Measurements from ENCODE around the gene FAM219A. TPM values are rescaled to one million over a fixed set of nuclear protein-coding genes. Genes with fewer than 3 reads are reported as not detected.

FAM219A gene
- total and polyA plus RNA-seq, 8 donors = 4.5 to 9.8 (median 8.2) TPM

- intact Hi-C loops (cut with DNase I) = no loop called here
- ATAC-seq (peak; percentile 48 to 72 (median 51)), FAIRE-seq (no peak), DNase-seq (peak; percentile 64 to 86 (median 78))
- H3K27me3 ChIP-seq = no peaks in the 10 kb centered on the region
- H3K27ac ChIP-seq = peak overlapping the region in 2 of 4 donors; percentile 50 to 62
- no peaks in the 10 kb centered on the region for H3K36me3 ChIP-seq
- no peak for TF ChIP-seq CTCF (IDR thresholded peaks at IDR 0.05)
- H3K4me1 ChIP-seq = no peaks in the 10 kb centered on the region
- H3K4me3 ChIP-seq = peak overlapping the region; percentile 65 to 75 (median 72)
- WGBS, 2 donors = 2 to 3% methylated on average over 42 to 48 of the region's 48 CpGs
- H3K9me3 ChIP-seq = no peaks in the 10 kb centered on the region
Observed at GRCh38 chr9:34457266-34458012, 931 bp downstream of the FAM219A start.

- Histone ChIP-seq H3K27ac (peak overlapping the region in 2 of 4 donors; percentile 50 to 62), H3K27me3 (no peaks in the 10 kb centered on the region), H3K4me3 (peak overlapping the region in 3 of 4 donors; percentile 70 to 75 (median 74)), H3K9me3 (no peaks in the 10 kb centered on the region), H3K36me3 (no peaks in the 10 kb centered on the region), H3K4me1 (no peaks in the 10 kb centered on the region)
- no peak for TF ChIP-seq CTCF (IDR thresholded peaks at IDR 0.05)
- intact Hi-C loops (cut with DNase I) = no loop called here
- FAIRE-seq (no peak), ATAC-seq (no peak), DNase-seq (no peak)
- WGBS, 2 donors = 47 to 56% methylated on average over 4 of the region's 4 CpGs
Observed at GRCh38 chr9:34456746-34457145, 1.6 kb downstream of the FAM219A start.

GRCh38 chr9:34456151-34456550 is 2.2 kb downstream of the FAM219A start:
- TF ChIP-seq CTCF (IDR thresholded peaks at IDR 0.05) = no peak
- intact Hi-C loops (cut with DNase I) = no loop called here
- 83 to 95% methylated on average over 1 of the region's 1 CpG for WGBS, 2 donors
- no peak for FAIRE-seq
- Histone ChIP-seq H3K27me3 (no peaks in the 10 kb centered on the region), H3K36me3 (no peaks in the 10 kb centered on the region), H3K9me3 (no peaks in the 10 kb centered on the region), H3K4me3 (no peak overlapping the region), H3K4me1 (no peaks in the 10 kb centered on the region), H3K27ac (no peak overlapping the region)
- no peak for DNase-seq
- ATAC-seq = no peak

- FAIRE-seq = no peak
- Histone ChIP-seq H3K27ac (no peak overlapping the region), H3K4me3 (no peak overlapping the region), H3K4me1 (no peaks in the 10 kb centered on the region), H3K27me3 (no peaks in the 10 kb centered on the region), H3K36me3 (no peaks in the 10 kb centered on the region), H3K9me3 (no peaks in the 10 kb centered on the region)
- intact Hi-C loops (cut with DNase I) = no loop called here
- 89 to 91% methylated on average over 3 of the region's 3 CpGs for WGBS, 2 donors
- DNase-seq = no peak
- no peak for TF ChIP-seq CTCF (IDR thresholded peaks at IDR 0.05)
- no peak for ATAC-seq
Observed at GRCh38 chr9:34454571-34455065, 3.8 kb downstream of the FAM219A start.

- TF ChIP-seq CTCF (IDR thresholded peaks at IDR 0.05) = no peak
- FAIRE-seq = no peak
- no peak overlapping the region for H3K4me3 ChIP-seq
- DNase-seq = no peak
- no peak for ATAC-seq
- no peaks in the 10 kb centered on the region for H3K27me3 ChIP-seq
- H3K4me1 ChIP-seq = no peaks in the 10 kb centered on the region
- no peak overlapping the region for H3K27ac ChIP-seq
- intact Hi-C loops (cut with DNase I) = no loop called here
- H3K36me3 ChIP-seq = no peaks in the 10 kb centered on the region
- H3K9me3 ChIP-seq = no peaks in the 10 kb centered on the region
- 74 to 77% methylated on average over 2 of the region's 2 CpGs for WGBS, 2 donors
Observed at GRCh38 chr9:34452568-34452967, 5.8 kb downstream of the FAM219A start.

All from pancreas (tissue), 10 donors.